Upper lobe of left lung (tissue), 6 donors: ENCODE results near the gene CEACAM18. TPM values are rescaled to one million over a fixed set of nuclear protein-coding genes. Genes with fewer than 3 reads are reported as not detected.
A peak's percentile ranks its signal among the peaks of the same experiment; 100 is the strongest.

Source experiments
- ATAC-seq, 2 donors: fragments of 200-7000 bp; cut with Tn5 transposase; one replicate each; pipeline ENCODE4 v1.9.1; 2022; ENCODE audit warnings: mild to moderate bottlenecking in 2 of 2, moderate library complexity in 2 of 2; ENCODE audit not compliant: low FRiP score in 2 of 2
- DNase-seq, 2 donors: peaks; one replicate each; pipeline ENCODE4 v3.0.0-alpha.2; 2019 to 2020
- H3K27ac ChIP-seq, 4 donors: fragments of 200-600 bp; sonication (generic); one replicate each; pipeline ENCODE4 v1.5.1; 2016 to 2019
- H3K27me3 ChIP-seq, 4 donors: fragments of 200-600 bp; sonication (generic); one replicate each; pipeline ENCODE4 v1.5.1; 2017 to 2019
- H3K36me3 ChIP-seq, 4 donors: fragments of 200-600 bp; sonication (generic); one replicate each; pipeline ENCODE4 v1.5.1; 2016 to 2019
- H3K4me1 ChIP-seq, 4 donors: fragments of 200-600 bp; sonication (generic); one replicate each; pipeline ENCODE4 v1.5.1; 2018 to 2019
- H3K4me3 ChIP-seq, 4 donors: fragments of 200-600 bp; sonication (generic); one replicate each; pipeline ENCODE4 v1.5.1; 2017 to 2019; ENCODE audit warnings: mild to moderate bottlenecking in 2 of 4, moderate library complexity in 1 of 4
- H3K9me3 ChIP-seq, 4 donors: fragments of 200-600 bp; sonication (generic); one replicate each; pipeline ENCODE4 v1.5.1; 2018 to 2019
- EP300 ChIP-seq, 4 donors: sonication (generic); formaldehyde crosslinking; IDR thresholded peaks; one replicate each; pipeline ENCODE4 v1.5.1; 2017; ENCODE audit warnings: antibody characterized with exemption in 4 of 4, control low read depth in 2 of 4
- POLR2A ChIP-seq, 4 donors: fragments of 450-650 bp; IDR thresholded peaks; one replicate each; pipeline ENCODE4 v1.5.1; 2016 to 2017; ENCODE audit warnings: antibody characterized with exemption in 4 of 4, mild to moderate bottlenecking in 2 of 4
- POLR2AphosphoS5 ChIP-seq, 2 donors: sonication (generic); formaldehyde crosslinking; IDR thresholded peaks; one replicate each; pipeline ENCODE4 v1.5.1; 2017; ENCODE audit warnings: antibody characterized with exemption in 2 of 2
- whole genome bisulfite sequencing, 2 donors: methylation state at CpG; one replicate each; pipeline ENCODE4 v1.1.5; 2017 to 2018; 5-methylcytosine and 5-hydroxymethylcytosine counted together
- total RNA-seq, 6 donors: library from RNA; depleted of rRNA in 4 of 6; stranded (reverse); fragments of >200 nt in 4 of 6; gene quantifications; one replicate each; pipeline versions ENCODE4 v1.1.0 to v1.2.1, GENCODE V29; 2016 to 2021
- TF ChIP-seq, protein P1 (sequence below), 6 experiments: fragments of 450-650 bp in 4 of 6; fragments of 200-600 bp in 2 of 6; sonication (generic) in 2 of 6; IDR thresholded peaks; one replicate each; pipeline ENCODE4 v1.5.1; 2016 to 2019; ENCODE audit warnings: antibody characterized with exemption in 6 of 6
- donor health status: DM: no; HTN: no; CAD: no; lungs with moderate emphysema.
- donor health status: DM: no; HTN: yes; CAD: no; lungs with severe emphysema.

The CEACAM18 gene
- total RNA-seq = not detected

GRCh38 chr19:51478381-51479234 lies at the start of gene CEACAM18:
Gene CEACAM18 (plus strand): TSS chr19:51478539.
- DNase-seq = no peak
- Histone ChIP-seq H3K4me1 (no peaks in the 10 kb centered on the region), H3K27me3 (no peaks in the 10 kb centered on the region), H3K27ac (no peak within 1 kb of the TSS), H3K36me3 (no peaks in the 10 kb centered on the region), H3K9me3 (no peaks in the 10 kb centered on the region), H3K4me3 (no peak within 1 kb of the TSS)
- ATAC-seq = no peak
- TF ChIP-seq, protein P1, sequence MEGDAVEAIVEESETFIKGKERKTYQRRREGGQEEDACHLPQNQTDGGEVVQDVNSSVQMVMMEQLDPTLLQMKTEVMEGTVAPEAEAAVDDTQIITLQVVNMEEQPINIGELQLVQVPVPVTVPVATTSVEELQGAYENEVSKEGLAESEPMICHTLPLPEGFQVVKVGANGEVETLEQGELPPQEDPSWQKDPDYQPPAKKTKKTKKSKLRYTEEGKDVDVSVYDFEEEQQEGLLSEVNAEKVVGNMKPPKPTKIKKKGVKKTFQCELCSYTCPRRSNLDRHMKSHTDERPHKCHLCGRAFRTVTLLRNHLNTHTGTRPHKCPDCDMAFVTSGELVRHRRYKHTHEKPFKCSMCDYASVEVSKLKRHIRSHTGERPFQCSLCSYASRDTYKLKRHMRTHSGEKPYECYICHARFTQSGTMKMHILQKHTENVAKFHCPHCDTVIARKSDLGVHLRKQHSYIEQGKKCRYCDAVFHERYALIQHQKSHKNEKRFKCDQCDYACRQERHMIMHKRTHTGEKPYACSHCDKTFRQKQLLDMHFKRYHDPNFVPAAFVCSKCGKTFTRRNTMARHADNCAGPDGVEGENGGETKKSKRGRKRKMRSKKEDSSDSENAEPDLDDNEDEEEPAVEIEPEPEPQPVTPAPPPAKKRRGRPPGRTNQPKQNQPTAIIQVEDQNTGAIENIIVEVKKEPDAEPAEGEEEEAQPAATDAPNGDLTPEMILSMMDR (IDR thresholded peaks at IDR 0.05) = no peak
- TF ChIP-seq POLR2A (IDR thresholded peaks at IDR 0.05) (no peak), EP300 (IDR thresholded peaks at IDR 0.05) (no peak), POLR2AphosphoS5 (IDR thresholded peaks at IDR 0.05) (no peak)
- WGBS, 2 donors = 65 to 68% methylated on average over 13 to 17 of the region's 17 CpGs

- no peaks in the 10 kb centered on the region for H3K9me3 ChIP-seq
- H3K27me3 ChIP-seq = no peaks in the 10 kb centered on the region
- no peaks in the 10 kb centered on the region for H3K36me3 ChIP-seq
- ATAC-seq = no peak
- H3K4me1 ChIP-seq = peaks cover 0 to 3% (median 0%) of the 10 kb centered on the region in 4 donors
- DNase-seq = no peak
- no peak for TF ChIP-seq EP300 (IDR thresholded peaks at IDR 0.05)
- TF ChIP-seq, protein P1 (IDR thresholded peaks at IDR 0.05) = no peak
- TF ChIP-seq POLR2A (IDR thresholded peaks at IDR 0.05) = no peak
- no peak for TF ChIP-seq POLR2AphosphoS5 (IDR thresholded peaks at IDR 0.05)
- H3K4me3 ChIP-seq = no peak overlapping the region
- 54 to 56% methylated on average over 3 of the region's 3 CpGs for WGBS, 2 donors
- peak overlapping the region in 3 of 4 donors; percentile 54 to 77 (median 65) for H3K27ac ChIP-seq
Observed at GRCh38 chr19:51430221-51430620, 48.1 kb upstream of the CEACAM18 start.

GRCh38 chr19:51431124-51431523 lies 47.2 kb upstream of the CEACAM18 start:
- TF ChIP-seq EP300 (IDR thresholded peaks at IDR 0.05) = peak in 1 of 4 donors; percentile 51
- peak in 1 of 4 donors; percentile 26 for TF ChIP-seq POLR2A (IDR thresholded peaks at IDR 0.05)
- TF ChIP-seq POLR2AphosphoS5 (IDR thresholded peaks at IDR 0.05) = peak; percentile 13 to 78
- TF ChIP-seq, protein P1 (IDR thresholded peaks at IDR 0.05) = no peak
- ATAC-seq (no peak), DNase-seq (no peak)
- Histone ChIP-seq H3K4me3 (no peak overlapping the region), H3K27ac (peak overlapping the region; percentile 40 to 77 (median 60)), H3K4me1 (peaks cover 0 to 3% (median 0%) of the 10 kb centered on the region in 4 donors), H3K36me3 (no peaks in the 10 kb centered on the region), H3K27me3 (no peaks in the 10 kb centered on the region), H3K9me3 (no peaks in the 10 kb centered on the region)
- WGBS, 2 donors = 47 to 50% methylated on average over 3 of the region's 3 CpGs

DNA sequence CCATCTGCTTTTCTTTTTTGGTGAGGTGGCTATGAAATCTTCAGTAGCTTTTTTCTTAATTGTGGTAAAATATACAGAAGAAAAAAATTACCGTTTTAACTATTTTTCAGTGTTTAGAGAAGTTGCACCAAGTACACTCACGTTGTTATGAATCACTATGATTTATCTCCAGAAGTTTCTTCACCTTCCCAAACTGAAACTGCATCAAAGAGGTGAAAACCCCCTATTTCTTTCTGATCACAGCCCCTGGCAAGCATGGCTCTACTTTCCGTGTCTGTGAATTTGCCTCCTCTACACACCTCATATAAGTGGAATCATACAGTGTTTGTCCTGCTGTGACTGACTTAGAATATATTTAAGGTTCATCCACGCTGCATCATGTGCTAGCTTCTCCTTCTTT lies 45.3 kb upstream of the CEACAM18 start:
- no peak for DNase-seq
- 52 to 62% methylated on average over 4 of the region's 4 CpGs for WGBS, 2 donors
- Histone ChIP-seq H3K9me3 (no peaks in the 10 kb centered on the region), H3K36me3 (no peaks in the 10 kb centered on the region), H3K4me1 (no peaks in the 10 kb centered on the region), H3K27ac (peak overlapping the region in 2 of 4 donors; percentile 3 to 15), H3K27me3 (no peaks in the 10 kb centered on the region), H3K4me3 (no peak overlapping the region)
- TF ChIP-seq POLR2A (IDR thresholded peaks at IDR 0.05) (no peak), POLR2AphosphoS5 (IDR thresholded peaks at IDR 0.05) (no peak), EP300 (IDR thresholded peaks at IDR 0.05) (no peak)
- TF ChIP-seq, protein P1 (IDR thresholded peaks at IDR 0.05) = no peak
- ATAC-seq = no peak
